Measurements from ENCODE around the gene DSCAM.

GRCh38 chr21:40300300-40300699 is 546.7 kb downstream of the DSCAM start:
- TF ChIP-seq CTCF (conservative IDR thresholded peaks at IDR 0.05; ENCODE audit: low read depth in 2 of 2) (no peak), POLR2AphosphoS5 (IDR thresholded peaks at IDR 0.05; ENCODE audit: low read depth) (no peak), ZNF114 (CRISPR knock-in tag; IDR thresholded peaks at IDR 0.05) (no peak), EZH2phosphoT487 (IDR thresholded peaks at IDR 0.05; ENCODE audit: unreplicated experiment) (no peak), EZH2 (IDR thresholded peaks at IDR 0.05; ENCODE audit: low read depth, unreplicated experiment) (no peak), ETS1 (IDR thresholded peaks at IDR 0.05) (no peak), REST (IDR thresholded peaks at IDR 0.05; ENCODE audit: unreplicated experiment) (peak; percentile 63), JUNB (IDR thresholded peaks at IDR 0.05; ENCODE audit: unreplicated experiment) (no peak), CREB1 (CRISPR knock-in tag; IDR thresholded peaks at IDR 0.05; ENCODE audit: low read depth) (no peak)

Measured in GM23338 (cell line).